Lower leg skin (tissue), 4 donors: ENCODE data around the gene GSTA4. TPM values are rescaled to one million over a fixed set of nuclear protein-coding genes. Genes with fewer than 3 reads are reported as not detected.

ENCODE experiments used
- DNase-seq, 2 donors: peaks; one replicate each; pipeline ENCODE4 v3.0.0-alpha.2; 2019; ENCODE audit warnings: low spot score in 2 of 2
- H3K4me3 ChIP-seq: fragments of 200-600 bp; sonication (generic); 2 replicates; pipeline ENCODE4 v1.5.1; 2017; ENCODE audit warnings: mild to moderate bottlenecking, low read depth; ENCODE audit not compliant: poor library complexity, severe bottlenecking
- CTCF ChIP-seq, 3 donors: fragments of 450-650 bp; IDR thresholded peaks; one replicate each; pipeline ENCODE4 v1.5.1; 2016; ENCODE audit warnings: antibody characterized with exemption in 3 of 3, mild to moderate bottlenecking in 3 of 3, moderate library complexity in 2 of 3
- POLR2A ChIP-seq, 2 donors: fragments of 450-650 bp; IDR thresholded peaks; one replicate each; pipeline ENCODE4 v1.6.1; 2016 to 2017; ENCODE audit warnings: antibody characterized with exemption in 2 of 2, mild to moderate bottlenecking in 1 of 2, moderate library complexity in 1 of 2
- WGBS, 2 donors: methylation state at CpG; one replicate each; pipeline ENCODE4 v1.1.5; 2018; 5-methylcytosine and 5-hydroxymethylcytosine counted together
- intact Hi-C: fragments of 100-400 bp; cut with DNase I; formaldehyde crosslinking; loops from one replicate; pipeline ENCODE4 v1.15.0; 2023; ENCODE audit warnings: low total_unique reads
- total RNA-seq, 4 donors: library from RNA; depleted of rRNA; stranded (reverse); fragments of >200 nt; gene quantifications; one replicate each; pipeline ENCODE4 v1.1.0, GENCODE V29; 2016

Gene GSTA4
- total RNA-seq, 4 donors from 2014 or later, result 114 to 148 (median 117) TPM

GRCh38 chr6:52998603-52999002 lies 3.5 kb upstream of the GSTA4 start:
- intact Hi-C loops, result no loop called here
- no peak for DNase-seq
- TF ChIP-seq CTCF (IDR thresholded peaks at IDR 0.05) (no peak), POLR2A (IDR thresholded peaks at IDR 0.05) (no peak)
- WGBS, 2 donors, result 94% methylated on average over 4 of the region's 4 CpGs
- no peak overlapping the region for H3K4me3 ChIP-seq

GRCh38 chr6:52995913-52996645 lies 995 bp upstream of the GSTA4 start:
- no peak overlapping the region for H3K4me3 ChIP-seq
- intact Hi-C loops, result no loop called here
- 17 to 19% methylated on average over 21 of the region's 21 CpGs for WGBS, 2 donors
- TF ChIP-seq CTCF (IDR thresholded peaks at IDR 0.05) (no peak), POLR2A (IDR thresholded peaks at IDR 0.05) (no peak)
- DNase-seq, result peak; percentile 46 to 86

GRCh38 chr6:52994839-52995088 lies 320 bp downstream of the GSTA4 start:
- TF ChIP-seq CTCF (IDR thresholded peaks at IDR 0.05) (no peak), POLR2A (IDR thresholded peaks at IDR 0.05) (no peak)
- intact Hi-C loops, result loop anchor here (5.0 kb wide), 1 partner anchor 1103 kb away; no protein-coding TSS in a partner anchor

GRCh38 chr6:52994031-52994838 lies 849 bp downstream of the GSTA4 start:
- TF ChIP-seq CTCF (IDR thresholded peaks at IDR 0.05) (no peak), POLR2A (IDR thresholded peaks at IDR 0.05) (no peak)
- 9 to 10% methylated on average over 32 of the region's 32 CpGs for WGBS, 2 donors
- intact Hi-C loops, result loop anchor here (5.0 kb wide), 1 partner anchor 1103 kb away; no protein-coding TSS in a partner anchor
- peak in 1 of 2 donors; percentile 32 for DNase-seq
- H3K4me3 ChIP-seq, result peak overlapping the region; percentile 86

More at GRCh38 chr6:52994839-52995088, 320 bp downstream of the GSTA4 start:
- peak in 1 of 2 donors; percentile 91 for DNase-seq
- H3K4me3 ChIP-seq, result peak overlapping the region; percentile 86
- 0% methylated on average over 11 to 13 of the region's 13 CpGs for WGBS, 2 donors

- intact Hi-C loops, result loop anchor here (5.0 kb wide), 1 partner anchor 1104 kb away; no protein-coding TSS in a partner anchor
- WGBS, 2 donors, result 65% methylated on average over 8 of the region's 8 CpGs
- DNase-seq, result no peak
- TF ChIP-seq POLR2A (IDR thresholded peaks at IDR 0.05) (no peak), CTCF (IDR thresholded peaks at IDR 0.05) (no peak)
- no peak overlapping the region for H3K4me3 ChIP-seq
Observed at GRCh38 chr6:52992980-52993920, 1.8 kb downstream of the GSTA4 start.
